ENCODE data around the gene LSM12.

- TF ChIP-seq, protein P1, sequence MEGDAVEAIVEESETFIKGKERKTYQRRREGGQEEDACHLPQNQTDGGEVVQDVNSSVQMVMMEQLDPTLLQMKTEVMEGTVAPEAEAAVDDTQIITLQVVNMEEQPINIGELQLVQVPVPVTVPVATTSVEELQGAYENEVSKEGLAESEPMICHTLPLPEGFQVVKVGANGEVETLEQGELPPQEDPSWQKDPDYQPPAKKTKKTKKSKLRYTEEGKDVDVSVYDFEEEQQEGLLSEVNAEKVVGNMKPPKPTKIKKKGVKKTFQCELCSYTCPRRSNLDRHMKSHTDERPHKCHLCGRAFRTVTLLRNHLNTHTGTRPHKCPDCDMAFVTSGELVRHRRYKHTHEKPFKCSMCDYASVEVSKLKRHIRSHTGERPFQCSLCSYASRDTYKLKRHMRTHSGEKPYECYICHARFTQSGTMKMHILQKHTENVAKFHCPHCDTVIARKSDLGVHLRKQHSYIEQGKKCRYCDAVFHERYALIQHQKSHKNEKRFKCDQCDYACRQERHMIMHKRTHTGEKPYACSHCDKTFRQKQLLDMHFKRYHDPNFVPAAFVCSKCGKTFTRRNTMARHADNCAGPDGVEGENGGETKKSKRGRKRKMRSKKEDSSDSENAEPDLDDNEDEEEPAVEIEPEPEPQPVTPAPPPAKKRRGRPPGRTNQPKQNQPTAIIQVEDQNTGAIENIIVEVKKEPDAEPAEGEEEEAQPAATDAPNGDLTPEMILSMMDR (IDR thresholded peaks at IDR 0.05), result no peak
- no peak for TF ChIP-seq POLR2A (IDR thresholded peaks at IDR 0.05)
Measured at GRCh38 chr17:44111777-44112176, 45.3 kb upstream of the LSM12 start.

All from uterus (tissue), 2 donors.